ENCODE data around the gene TM4SF1.

TM4SF1 gene

GRCh38 chr3:149373235-149374125 lies 4.0 kb downstream of the TM4SF1 start:
- DNase-seq, result no peak

GRCh38 chr3:149371723-149372114 lies 5.7 kb downstream of the TM4SF1 start:
- no peak for DNase-seq

- DNase-seq, result no peak
Observed at GRCh38 chr3:149371001-149371722, 6.3 kb downstream of the TM4SF1 start.

- no peak for DNase-seq
Observed at GRCh38 chr3:149369991-149370866, 7.2 kb downstream of the TM4SF1 start.

- no peak for DNase-seq
Observed at GRCh38 chr3:149368674-149369497, 8.6 kb downstream of the TM4SF1 start.

GRCh38 chr3:149368201-149368673 lies 9.2 kb downstream of the TM4SF1 start:
- DNase-seq, result no peak

GRCh38 chr3:149366941-149367840 lies 10.3 kb downstream of the TM4SF1 start:
- DNase-seq, result no peak

- DNase-seq, result no peak
Observed at GRCh38 chr3:149366031-149366430, 11.4 kb downstream of the TM4SF1 start.

- no peak for DNase-seq
Observed at GRCh38 chr3:149364624-149365023, 12.8 kb downstream of the TM4SF1 start.

- DNase-seq, result no peak
Observed at GRCh38 chr3:149363053-149363452, 14.4 kb downstream of the TM4SF1 start.

GRCh38 chr3:149362366-149362765 lies 15.1 kb downstream of the TM4SF1 start:
- DNase-seq, result no peak

- DNase-seq, result no peak
Observed at GRCh38 chr3:149356630-149357029, 20.8 kb downstream of the TM4SF1 start.

- no peak for DNase-seq
Observed at GRCh38 chr3:149356044-149356592, 21.3 kb downstream of the TM4SF1 start.

GRCh38 chr3:149353581-149354184 lies 23.8 kb downstream of the TM4SF1 start:
- no peak for DNase-seq

GRCh38 chr3:149352556-149352955 lies 24.9 kb downstream of the TM4SF1 start:
- DNase-seq, result peak; percentile 83

- DNase-seq, result peak; percentile 51
Observed at GRCh38 chr3:149343951-149344350, 33.5 kb downstream of the TM4SF1 start.

GRCh38 chr3:149342413-149343380 lies 34.8 kb downstream of the TM4SF1 start:
- no peak for DNase-seq

GRCh38 chr3:149340310-149340933 lies 37.0 kb downstream of the TM4SF1 start:
- no peak for DNase-seq

Data from NCI-H82 (cell line).